Activated effector memory CD4-positive, alpha-beta T cell treated with Interleukin-2 at 50 U/mL for 16 hours (primary cell): Measurements from ENCODE around the gene KCNH4.
A peak's percentile ranks its signal among the peaks of the same experiment; 100 is the strongest.
"Not testable (repeated sequence)": the region's sequence is repeated elsewhere in the genome, so short reads cannot be mapped to it uniquely, and the experiment has no call there.

Source experiments
- DNase-seq: peaks from one replicate; pipeline ENCODE4 v3.0.0-alpha.2; 2020

Gene KCNH4

DNA sequence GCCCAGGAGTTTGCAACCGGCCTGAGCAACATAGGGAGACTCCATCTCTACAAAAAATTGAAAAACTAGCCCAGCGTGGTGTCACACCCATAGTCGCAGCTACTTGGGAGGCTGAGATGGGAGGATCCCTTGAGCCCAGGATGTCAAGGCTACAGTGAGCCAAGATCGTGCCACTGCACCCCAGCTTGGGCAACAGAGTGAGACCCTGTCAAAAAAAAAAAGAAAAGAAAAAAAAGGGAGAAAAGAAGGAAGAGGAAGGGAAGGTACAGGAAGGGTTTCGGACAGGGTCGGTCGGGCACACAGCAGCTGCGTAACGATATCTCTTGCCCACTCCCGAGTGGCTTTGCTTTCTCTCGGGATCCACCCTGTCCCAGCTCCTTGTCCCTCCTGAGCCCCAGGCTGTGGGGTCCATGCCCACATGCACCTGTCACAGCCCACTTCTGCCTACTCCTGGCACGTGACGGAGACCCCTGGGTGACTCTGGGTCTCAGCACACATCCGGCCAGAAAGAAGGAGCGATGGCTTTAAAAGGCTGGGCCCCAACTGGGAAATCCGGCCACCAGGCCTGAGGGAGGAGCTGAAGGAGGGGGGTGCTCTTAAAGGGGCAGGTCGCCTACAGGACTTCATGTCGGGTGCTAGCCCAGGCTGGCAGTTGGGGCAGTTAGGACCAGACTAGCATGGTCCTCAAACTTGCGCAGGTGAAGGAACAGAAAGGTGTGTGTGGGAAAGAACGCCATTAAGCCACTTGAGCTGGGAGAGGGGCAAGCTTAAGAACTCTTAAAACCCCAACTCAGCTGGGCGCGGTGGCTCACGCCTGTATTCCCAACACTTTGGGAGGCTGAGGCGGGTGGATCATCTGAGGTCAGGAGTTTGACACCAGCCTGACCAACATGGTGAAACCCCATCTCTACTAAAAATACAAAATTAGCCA lies 13.3 kb upstream of the KCNH4 start, which contains the start of gene GHDC:
Gene GHDC (minus strand): TSS at position 526 of the 931 bp plus-strand sequence. CDS start 913 bp downstream, outside the sequence.
- peak; percentile 70 for DNase-seq

- DNase-seq = no peak
These were observed 12.4 kb upstream of the KCNH4 start for GRCh38 chr17:42193216-42193968.

DNA sequence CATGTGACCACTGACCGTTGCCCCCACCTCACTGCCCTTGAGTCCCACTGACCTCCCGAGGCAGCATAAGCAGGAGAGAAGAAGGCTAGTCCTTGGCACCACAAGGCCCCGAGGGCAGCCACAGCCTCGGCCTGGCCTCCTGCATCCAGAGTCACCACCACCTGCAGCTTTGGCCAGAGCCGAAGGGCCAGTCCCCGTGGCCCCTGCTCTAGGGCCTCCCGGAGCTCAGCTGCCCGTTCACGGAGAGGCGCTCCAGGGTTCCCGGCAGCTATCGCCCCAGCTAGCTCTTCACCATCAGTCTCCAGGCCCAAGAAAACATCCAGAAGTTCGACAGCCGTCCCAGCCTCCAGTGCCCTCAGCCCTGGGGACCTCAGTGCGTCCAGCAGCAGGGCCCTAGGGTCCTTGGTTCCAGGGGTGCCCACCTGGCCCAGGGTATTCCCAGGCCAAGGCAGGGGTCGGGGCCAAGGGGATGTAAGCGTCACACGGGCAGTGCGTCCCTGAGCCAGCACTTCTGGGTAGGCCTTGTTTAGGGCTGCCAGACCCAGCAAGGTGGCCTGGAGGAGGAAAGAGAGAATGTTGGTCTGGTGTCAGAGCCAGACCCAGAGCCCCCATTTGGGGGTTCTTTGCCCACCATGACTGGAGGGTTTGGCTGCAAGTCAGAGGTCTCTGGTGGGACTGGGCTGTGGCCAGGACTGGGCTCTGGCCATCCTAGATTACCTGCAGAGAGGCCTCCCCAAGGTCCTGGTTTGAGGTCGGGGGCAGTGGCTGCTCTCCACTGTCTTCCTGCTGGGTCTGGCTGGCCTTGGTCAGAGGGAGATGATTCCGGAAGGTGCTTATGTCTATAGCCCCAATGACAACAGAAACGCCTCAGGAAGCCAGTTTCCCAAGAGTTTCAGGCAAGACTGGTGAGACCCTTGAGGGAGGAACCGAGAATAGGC lies 11.5 kb upstream of the KCNH4 start:
- no peak for DNase-seq

GRCh38 chr17:42191275-42191608 lies 10.3 kb upstream of the KCNH4 start:
- no peak for DNase-seq

GRCh38 chr17:42190491-42191274 lies 9.7 kb upstream of the KCNH4 start:
- DNase-seq = no peak

DNA sequence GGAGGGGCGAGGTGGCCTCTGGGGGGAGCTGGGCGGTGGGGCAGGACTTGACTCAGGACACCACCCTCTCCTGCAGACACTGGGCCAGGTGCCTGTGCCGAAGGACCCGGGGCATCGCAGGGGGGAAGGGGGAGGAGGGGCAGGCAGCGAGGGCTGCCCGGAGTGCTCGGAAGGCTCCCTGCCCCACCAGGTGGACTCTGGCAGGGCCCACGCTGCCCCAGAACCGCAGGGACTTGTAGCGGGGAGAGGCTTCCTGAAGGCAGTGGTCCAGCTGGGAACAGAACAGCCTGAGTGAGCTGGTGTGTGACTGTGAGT lies 8.7 kb upstream of the KCNH4 start:
- DNase-seq = no peak

DNA sequence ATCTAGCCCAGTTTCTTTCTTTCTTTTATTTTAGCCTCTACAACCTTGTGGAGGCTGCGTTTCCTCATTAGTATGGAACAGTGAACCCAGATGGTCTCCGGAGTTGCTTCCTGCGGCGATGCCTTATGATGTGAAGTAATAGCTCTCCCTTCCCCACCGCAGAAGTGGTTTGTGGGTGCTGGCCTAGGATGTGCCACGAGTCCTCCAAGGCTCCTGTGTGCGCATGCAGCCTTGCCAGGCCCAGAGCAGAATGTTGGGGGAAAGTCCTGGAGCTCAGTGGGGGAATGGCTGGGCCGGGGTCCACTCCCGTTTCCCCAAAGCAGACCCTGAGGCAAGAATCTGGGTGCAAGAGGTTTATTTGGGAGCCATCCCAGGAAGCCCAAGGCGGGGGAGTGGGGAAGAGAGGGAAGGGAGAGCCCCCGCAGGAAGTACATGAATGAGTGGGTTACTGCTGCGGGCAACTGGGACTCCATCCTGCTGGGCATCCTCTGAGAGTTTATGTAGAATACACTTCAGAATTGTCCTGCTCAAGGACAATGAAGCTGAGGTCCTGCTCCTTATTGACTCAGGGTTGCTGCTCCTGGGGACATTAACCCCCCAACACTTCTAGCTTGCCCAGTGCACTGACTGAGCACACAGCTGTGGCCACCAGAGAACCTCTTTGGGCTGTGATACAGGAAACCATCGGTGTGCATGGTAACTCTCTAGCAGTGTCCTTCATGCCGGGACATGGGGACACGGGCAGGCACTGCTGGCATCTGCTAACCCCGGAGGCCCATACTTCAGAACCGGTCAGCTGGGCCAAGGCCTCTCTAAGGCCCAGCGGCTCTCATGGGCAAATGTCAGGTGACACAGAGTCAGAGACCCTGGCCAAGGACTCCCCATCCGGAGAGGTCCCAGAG lies 8.1 kb upstream of the KCNH4 start:
- DNase-seq = no peak

- no peak for DNase-seq
These were observed 6.9 kb upstream of the KCNH4 start for GRCh38 chr17:42187833-42188232.

- DNase-seq = not testable (repeated sequence)
These were observed 5.2 kb upstream of the KCNH4 start for GRCh38 chr17:42186191-42186590.

DNA sequence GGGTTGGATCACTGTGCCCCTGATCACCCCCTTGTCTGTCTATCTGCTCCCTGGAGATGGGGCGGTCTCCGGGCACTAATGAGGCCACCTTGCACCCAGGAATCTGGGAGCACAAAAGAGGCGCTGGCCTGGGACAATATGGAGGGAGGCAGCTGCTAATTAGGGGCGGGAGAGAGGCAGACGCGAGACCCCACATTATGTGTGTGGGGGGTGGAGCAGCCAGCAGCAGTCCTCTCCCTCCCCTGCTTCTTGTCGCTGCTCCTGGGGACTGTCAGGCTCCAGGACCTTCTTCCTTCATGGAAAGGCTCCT lies 4.6 kb upstream of the KCNH4 start:
- no peak for DNase-seq

DNA sequence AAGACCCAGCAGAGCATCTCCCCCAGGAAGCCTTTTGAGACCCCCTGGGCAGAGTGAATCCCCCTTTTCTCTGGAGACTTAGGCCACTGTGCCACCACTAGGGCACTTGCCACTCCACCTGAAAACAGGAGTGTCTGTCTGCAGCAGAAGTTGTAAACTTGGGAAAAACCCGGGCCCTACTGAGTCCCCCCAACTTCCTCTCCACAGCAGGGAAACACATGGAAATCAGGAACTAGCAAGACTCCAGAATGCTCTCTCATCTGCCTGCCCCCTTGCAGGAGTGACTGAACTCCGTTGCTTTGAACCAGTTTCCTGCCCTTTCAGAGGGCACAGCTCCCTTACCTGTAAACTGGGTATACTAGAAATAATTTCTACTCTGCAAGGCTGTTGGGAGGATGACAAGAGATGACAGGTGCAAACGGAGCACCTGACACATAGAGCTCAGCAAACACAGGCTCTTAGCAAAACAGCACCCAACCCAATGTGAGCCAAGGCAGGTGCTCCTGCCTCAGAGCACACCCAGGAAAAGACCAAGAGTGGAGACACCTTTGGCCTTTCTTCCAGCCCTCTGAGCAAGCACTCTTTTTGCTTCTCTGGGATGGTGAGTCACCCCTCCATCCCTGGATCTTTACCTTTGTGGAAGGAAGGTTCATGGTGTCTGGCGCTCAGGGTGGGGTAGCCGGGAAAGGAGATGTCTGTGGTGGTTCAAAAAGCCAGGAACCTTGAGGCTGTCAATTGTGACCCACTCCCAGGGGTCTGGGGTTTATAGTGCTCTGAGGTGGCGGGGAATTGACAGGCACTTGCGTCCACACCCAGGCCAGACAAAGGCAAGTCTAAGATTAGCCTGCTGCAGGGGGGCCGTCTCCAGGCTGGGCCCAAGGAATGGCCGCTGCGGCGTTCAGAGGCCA lies 4.0 kb upstream of the KCNH4 start, which contains the start of gene HCRT:
Gene HCRT (minus strand): TSS at position 740 of the 908 bp plus-strand sequence. CDS start 87 bp downstream, at position 653.
- no peak for DNase-seq

GRCh38 chr17:42183741-42184711 lies 3.1 kb upstream of the KCNH4 start:
- DNase-seq = peak; percentile 71

GRCh38 chr17:42182927-42183734 lies 2.2 kb upstream of the KCNH4 start:
- DNase-seq = no peak

DNA sequence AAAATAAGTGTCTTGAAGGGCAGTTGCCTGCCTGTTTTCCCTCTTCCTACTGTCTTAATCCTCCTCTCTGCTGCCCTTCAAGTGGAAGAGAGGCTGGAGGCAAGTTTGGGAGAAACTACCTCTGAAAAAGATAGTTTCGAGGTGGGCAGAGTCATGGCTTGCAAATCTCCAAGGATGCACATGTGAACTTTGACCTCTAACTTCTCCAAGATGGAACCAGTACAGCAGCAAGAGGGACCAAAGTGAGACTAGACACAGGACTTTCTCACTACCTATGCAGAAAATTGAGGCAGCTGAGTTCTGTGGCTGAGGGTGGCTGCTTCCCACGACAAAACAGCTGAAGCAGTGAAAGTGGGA lies 887 bp upstream of the KCNH4 start:
- DNase-seq = no peak

DNA sequence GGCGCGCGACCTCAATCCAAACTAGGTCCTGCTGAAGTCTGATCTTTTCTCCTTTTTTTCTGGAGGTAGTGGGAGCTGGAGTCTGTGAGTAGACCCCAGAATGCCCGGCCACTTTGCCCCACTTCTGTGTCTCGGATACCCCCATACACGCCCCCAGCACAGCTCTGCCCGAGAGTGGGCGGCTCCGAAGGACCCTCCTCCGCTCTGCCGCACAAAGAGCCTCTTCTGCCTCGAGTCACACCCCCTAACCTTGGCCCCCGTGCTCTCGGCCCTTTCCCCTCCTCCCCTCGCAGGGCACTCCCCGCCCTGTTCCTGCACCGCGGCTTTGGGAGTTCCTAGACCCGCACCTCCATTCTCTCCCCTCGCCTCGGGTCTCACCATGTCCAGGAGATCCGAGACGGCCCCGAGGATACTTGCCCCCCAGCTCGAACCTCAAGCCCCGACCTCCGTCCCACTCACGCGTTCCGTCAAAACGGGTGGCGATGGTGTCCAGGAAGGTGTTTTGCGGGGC lies 476 bp downstream of the KCNH4 start:
- DNase-seq = no peak

- no peak for DNase-seq
These were observed 981 bp downstream of the KCNH4 start for GRCh38 chr17:42179911-42180410.

GRCh38 chr17:42179335-42179734 lies 1.6 kb downstream of the KCNH4 start:
- DNase-seq = no peak

DNA sequence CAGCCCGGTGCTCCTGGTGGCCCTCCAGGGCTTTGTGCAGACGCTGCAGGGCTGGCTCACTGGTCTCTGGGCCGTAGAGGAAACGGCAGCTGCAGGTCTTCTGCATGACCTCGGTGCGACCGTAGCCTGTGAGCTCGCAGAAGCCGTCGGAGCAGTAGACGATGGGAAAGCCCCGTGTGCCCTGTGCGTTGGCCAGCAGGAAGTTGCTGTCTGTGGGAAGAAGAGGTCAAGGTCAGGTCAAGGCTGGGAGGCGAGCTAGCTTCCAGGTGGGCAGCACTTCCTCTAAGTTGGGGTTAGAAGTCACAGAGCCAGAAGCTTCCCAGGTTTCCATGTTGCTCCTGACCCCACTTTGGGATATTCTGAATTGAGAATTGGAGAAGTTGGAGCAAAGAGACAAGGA lies 2.1 kb downstream of the KCNH4 start:
- DNase-seq = no peak
